H54 (cell line): Measurements from ENCODE around the gene CYGB.

Source experiments
- DNase-seq: peaks from one replicate; pipeline ENCODE4 v3.0.0; 2011; ENCODE audit warnings: low spot score, mixed read lengths; ENCODE audit not compliant: insufficient read length
- FAIRE-seq: peaks from 3 replicates; lab custom pipeline; 2011; peaks lifted over from hg19 to GRCh38; lab: Jason Lieb, UNC
- POLR2A ChIP-seq: IDR thresholded peaks from 2 replicates; pipeline ENCODE4 v1.6.1; 2011; ENCODE audit warnings: low read depth, mild to moderate bottlenecking, low read length

The CYGB gene

GRCh38 chr17:76502341-76503211 lies 34.9 kb downstream of the CYGB start:
- no peak for TF ChIP-seq POLR2A
- DNase-seq (no peak), FAIRE-seq (no peak)

- no peak for TF ChIP-seq POLR2A
Observed at GRCh38 chr17:76501827-76502307, 35.6 kb downstream of the CYGB start.

GRCh38 chr17:76501018-76501826 lies 36.3 kb downstream of the CYGB start, which contains the start of gene RHBDF2:
RHBDF2 (minus strand) TSS chr17:76501423; CDS start chr17:76481524, 19,899 bp downstream.
- DNase-seq (peak; percentile 90), FAIRE-seq (no peak)
- TF ChIP-seq POLR2A = peak; percentile 90

More at GRCh38 chr17:76501827-76502307, 35.6 kb downstream of the CYGB start:
- FAIRE-seq (no peak), DNase-seq (no peak)

GRCh38 chr17:76500747-76501017 lies 36.8 kb downstream of the CYGB start:
- no peak for DNase-seq
- FAIRE-seq = no peak
- TF ChIP-seq POLR2A = no peak

GRCh38 chr17:76500074-76500746 lies 37.3 kb downstream of the CYGB start:
- DNase-seq = no peak
- TF ChIP-seq POLR2A = no peak
- no peak for FAIRE-seq

- TF ChIP-seq POLR2A = no peak
- FAIRE-seq (no peak), DNase-seq (peak; percentile 47)
Observed at GRCh38 chr17:76499267-76499667, 38.2 kb downstream of the CYGB start.

GRCh38 chr17:76498876-76499251 lies 38.6 kb downstream of the CYGB start:
- no peak for FAIRE-seq
- TF ChIP-seq POLR2A = no peak
- DNase-seq = no peak

- FAIRE-seq = no peak
- DNase-seq = peak; percentile 82
Observed at GRCh38 chr17:76497979-76498875, 39.3 kb downstream of the CYGB start.

GRCh38 chr17:76497699-76497978 lies 39.9 kb downstream of the CYGB start:
- DNase-seq (no peak), FAIRE-seq (no peak)
- TF ChIP-seq POLR2A = no peak

More at GRCh38 chr17:76497979-76498875, 39.3 kb downstream of the CYGB start:
- TF ChIP-seq POLR2A = peak; percentile 52; the same call in 1 of the 2 replicates

GRCh38 chr17:76496464-76496863 lies 41.0 kb downstream of the CYGB start:
- no peak for TF ChIP-seq POLR2A
- no peak for FAIRE-seq
- DNase-seq = no peak

- TF ChIP-seq POLR2A = no peak
- FAIRE-seq = no peak
- DNase-seq = no peak
Observed at GRCh38 chr17:76495663-76496400, 41.7 kb downstream of the CYGB start.

GRCh38 chr17:76493505-76494167 lies 43.9 kb downstream of the CYGB start:
- TF ChIP-seq POLR2A = no peak
- DNase-seq (no peak), FAIRE-seq (no peak)
